Trophoblast cell (in vitro differentiated cells and primary cell): ENCODE data around the gene CPNE4.

Experiments used
- DNase-seq, 2 donors: peaks; one replicate each; pipeline ENCODE4 v3.0.0-alpha.2; 2016
- H2AFZ ChIP-seq: 2 replicates; pipeline ENCODE4 v1.6.1; 2013; ENCODE audit warnings: low read length, moderate library complexity, mild to moderate bottlenecking; ENCODE audit not compliant: insufficient read depth, poor library complexity
- H2AK5ac ChIP-seq: 2 replicates; pipeline ENCODE4 v1.6.1; 2013; ENCODE audit warnings: mild to moderate bottlenecking, low read length
- H2BK120ac ChIP-seq: 2 replicates; pipeline ENCODE4 v1.6.1; 2013; ENCODE audit warnings: low read length, mild to moderate bottlenecking, moderate library complexity; ENCODE audit not compliant: insufficient read depth, poor library complexity
- H2BK12ac ChIP-seq: 2 replicates; pipeline ENCODE4 v1.6.1; 2013; ENCODE audit warnings: mild to moderate bottlenecking, low read length, moderate library complexity
- H2BK5ac ChIP-seq: 2 replicates; pipeline ENCODE4 v1.6.1; 2013; ENCODE audit warnings: low read length, low read depth, moderate library complexity, mild to moderate bottlenecking; ENCODE audit not compliant: poor library complexity
- H3K14ac ChIP-seq: 2 replicates; pipeline ENCODE4 v1.6.1; 2013; ENCODE audit warnings: mild to moderate bottlenecking, low read length
- H3K18ac ChIP-seq: 2 replicates; pipeline ENCODE4 v1.6.1; 2013; ENCODE audit warnings: mild to moderate bottlenecking, low read length
- H3K23ac ChIP-seq: 2 replicates; pipeline ENCODE4 v1.6.1; 2013; ENCODE audit warnings: low read length
- H3K27ac ChIP-seq: 2 replicates; pipeline ENCODE4 v1.5.1; 2013; ENCODE audit warnings: low read depth, mild to moderate bottlenecking, inconsistent platforms, low read length, moderate library complexity
- H3K27me3 ChIP-seq: 2 replicates; pipeline ENCODE4 v1.6.1; 2013; ENCODE audit warnings: inconsistent platforms, mild to moderate bottlenecking, low read length, moderate library complexity; ENCODE audit not compliant: insufficient read depth
- H3K36me3 ChIP-seq, 2 experiments: 1 replicate in 1 of 2; 2 replicates in 1 of 2; pipeline ENCODE4 v1.6.1; 2013; ENCODE audit warnings: low read length in 2 of 2, mild to moderate bottlenecking in 2 of 2, moderate library complexity in 1 of 2; ENCODE audit not compliant: insufficient read depth in 2 of 2, control insufficient read depth in 1 of 2
- H3K4ac ChIP-seq: 2 replicates; pipeline ENCODE4 v1.6.1; 2013; ENCODE audit warnings: low read depth, mild to moderate bottlenecking, low read length, moderate library complexity
- H3K4me1 ChIP-seq, 2 experiments: 1 replicate in 1 of 2; 2 replicates in 1 of 2; pipeline ENCODE4 v1.6.1; 2013; ENCODE audit warnings: low read length in 2 of 2, mild to moderate bottlenecking in 2 of 2, moderate library complexity in 1 of 2; ENCODE audit not compliant: insufficient read depth in 2 of 2, control insufficient read depth in 1 of 2
- H3K4me2 ChIP-seq: 2 replicates; pipeline ENCODE4 v1.6.1; 2013; ENCODE audit warnings: inconsistent platforms, mild to moderate bottlenecking, low read length, moderate library complexity
- H3K4me3 ChIP-seq: 2 replicates; pipeline ENCODE4 v1.5.1; 2013; ENCODE audit warnings: mild to moderate bottlenecking, low read depth, low read length, inconsistent platforms
- H3K79me1 ChIP-seq: one replicate; pipeline ENCODE4 v1.6.1; 2013; ENCODE audit warnings: low read length
- H3K79me2 ChIP-seq: 2 replicates; pipeline ENCODE4 v1.6.1; 2013; ENCODE audit warnings: low read length, mild to moderate bottlenecking; ENCODE audit not compliant: control insufficient read depth, insufficient read depth, poor library complexity
- H3K9ac ChIP-seq: 2 replicates; pipeline ENCODE4 v1.6.1; 2013; ENCODE audit warnings: mild to moderate bottlenecking, low read length
- H3K9me3 ChIP-seq: 2 replicates; pipeline ENCODE4 v1.6.1; 2013; ENCODE audit warnings: low read depth, mild to moderate bottlenecking, control low read depth, inconsistent platforms, low read length; ENCODE audit not compliant: insufficient read depth
- H4K12ac ChIP-seq: 2 replicates; pipeline ENCODE4 v1.6.1; 2013; ENCODE audit warnings: low read depth, mild to moderate bottlenecking, low read length, moderate library complexity
- H4K8ac ChIP-seq: 2 replicates; pipeline ENCODE4 v1.6.1; 2013; ENCODE audit warnings: low read depth, mild to moderate bottlenecking, low read length, moderate library complexity
- H4K91ac ChIP-seq: one replicate; pipeline ENCODE4 v1.6.1; 2013; ENCODE audit warnings: low read depth, mild to moderate bottlenecking, low read length, moderate library complexity
- WGBS: extraction: QIAGEN DNeasy Blood & Tissue Kit; methylation state at CpG from one replicate; pipeline ENCODE4 v1.1.7; 2013; ENCODE audit warnings: missing lambda C conversion rate; ENCODE audit not compliant: insufficient read length, insufficient coverage; ENCODE audit errors: extremely low coverage; 5-methylcytosine and 5-hydroxymethylcytosine counted together

The CPNE4 gene

GRCh38 chr3:132073771-132074170 is 39.0 kb upstream of the CPNE4 start:
- Histone ChIP-seq H3K14ac (no peak overlapping the region), H4K8ac (no peak overlapping the region), H3K4me2 (no peak overlapping the region)

GRCh38 chr3:132071043-132071442 is 36.2 kb upstream of the CPNE4 start:
- Histone ChIP-seq H2AK5ac (no peak overlapping the region), H3K9ac (no peak overlapping the region), H3K27ac (no peak overlapping the region), H4K12ac (no peak overlapping the region), H3K4me1 (no peaks in the 10 kb centered on the region), H2BK12ac (no peak overlapping the region), H3K79me1 (no peaks in the 10 kb centered on the region), H3K4me3 (no peak overlapping the region), H2BK5ac (no peak overlapping the region), H3K18ac (no peak overlapping the region), H4K8ac (no peak overlapping the region), H2AFZ (no peak overlapping the region), H3K36me3 (no peaks in the 10 kb centered on the region), H3K4me2 (no peak overlapping the region), H2BK120ac (no peak overlapping the region), H3K79me2 (no peaks in the 10 kb centered on the region), H3K23ac (no peak overlapping the region), H3K14ac (no peak overlapping the region), H3K9me3 (no peaks in the 10 kb centered on the region), H3K27me3 (no peaks in the 10 kb centered on the region), H3K4ac (no peak overlapping the region), H4K91ac (no peak overlapping the region)
- no peak for DNase-seq

More at GRCh38 chr3:132073771-132074170, 39.0 kb upstream of the CPNE4 start:
- Histone ChIP-seq H2AK5ac (no peak overlapping the region), H3K4ac (no peak overlapping the region), H3K23ac (no peak overlapping the region), H2BK12ac (no peak overlapping the region), H3K18ac (no peak overlapping the region), H3K27ac (no peak overlapping the region), H3K79me2 (no peaks in the 10 kb centered on the region), H2AFZ (no peak overlapping the region), H3K9ac (no peak overlapping the region), H3K79me1 (no peaks in the 10 kb centered on the region), H3K27me3 (no peaks in the 10 kb centered on the region), H3K4me3 (no peak overlapping the region), H4K91ac (no peak overlapping the region), H3K9me3 (no peaks in the 10 kb centered on the region), H4K12ac (no peak overlapping the region), H2BK5ac (no peak overlapping the region), H2BK120ac (no peak overlapping the region), H3K36me3 (no peaks in the 10 kb centered on the region), H3K4me1 (no peaks in the 10 kb centered on the region)
- no peak for DNase-seq

- Histone ChIP-seq H2AK5ac (no peak overlapping the region), H2BK12ac (no peak overlapping the region), H3K9me3 (peaks cover 2% of the 10 kb centered on the region), H3K9ac (no peak overlapping the region), H3K4ac (no peak overlapping the region), H4K8ac (no peak overlapping the region), H3K18ac (no peak overlapping the region), H3K27me3 (no peaks in the 10 kb centered on the region), H2BK5ac (no peak overlapping the region), H3K4me1 (peaks cover 0 to 3% of the 10 kb centered on the region in 2 experiments), H3K14ac (no peak overlapping the region), H3K4me3 (no peak overlapping the region), H3K4me2 (no peak overlapping the region), H3K23ac (no peak overlapping the region), H4K91ac (no peak overlapping the region), H3K79me1 (no peaks in the 10 kb centered on the region), H3K79me2 (no peaks in the 10 kb centered on the region), H4K12ac (no peak overlapping the region), H2AFZ (no peak overlapping the region), H2BK120ac (no peak overlapping the region), H3K27ac (no peak overlapping the region), H3K36me3 (no peaks in the 10 kb centered on the region)
- WGBS: no CpG with 5 or more reads among the region's 4 CpGs
- no peak for DNase-seq
Measured at GRCh38 chr3:132064114-132064513, 29.3 kb upstream of the CPNE4 start.

GRCh38 chr3:132062535-132062934 is 27.7 kb upstream of the CPNE4 start:
- Histone ChIP-seq H2BK12ac (no peak overlapping the region), H3K4me1 (peaks cover 0 to 3% of the 10 kb centered on the region in 2 experiments), H4K8ac (no peak overlapping the region), H3K4ac (no peak overlapping the region), H2AFZ (no peak overlapping the region), H2BK5ac (no peak overlapping the region), H3K14ac (no peak overlapping the region), H2AK5ac (no peak overlapping the region), H3K79me1 (no peaks in the 10 kb centered on the region), H3K27me3 (no peaks in the 10 kb centered on the region), H3K4me2 (no peak overlapping the region), H3K18ac (no peak overlapping the region), H4K91ac (no peak overlapping the region), H3K4me3 (no peak overlapping the region), H3K36me3 (no peaks in the 10 kb centered on the region), H3K27ac (no peak overlapping the region), H3K9me3 (peaks cover 2% of the 10 kb centered on the region), H3K79me2 (no peaks in the 10 kb centered on the region), H3K23ac (no peak overlapping the region), H4K12ac (no peak overlapping the region), H3K9ac (no peak overlapping the region), H2BK120ac (no peak overlapping the region)
- WGBS: no CpG with 5 or more reads among the region's 4 CpGs
- DNase-seq: no peak

- no peak overlapping the region for H2BK5ac ChIP-seq
- H2AK5ac ChIP-seq: no peak overlapping the region
- H3K18ac ChIP-seq: no peak overlapping the region
- no peaks in the 10 kb centered on the region for H3K79me2 ChIP-seq
- no peak overlapping the region for H4K8ac ChIP-seq
- no peak overlapping the region for H3K9ac ChIP-seq
- H3K4ac ChIP-seq: no peak overlapping the region
- no peak overlapping the region for H3K4me2 ChIP-seq
- no CpG with 5 or more reads among the region's 1 CpG for WGBS
- H2BK120ac ChIP-seq: no peak overlapping the region
- H4K12ac ChIP-seq: no peak overlapping the region
- no peak overlapping the region for H3K4me3 ChIP-seq
- no peak overlapping the region for H3K23ac ChIP-seq
- H2BK12ac ChIP-seq: no peak overlapping the region
- H2AFZ ChIP-seq: no peak overlapping the region
- no peak overlapping the region for H4K91ac ChIP-seq
- H3K9me3 ChIP-seq: no peaks in the 10 kb centered on the region
- no peak for DNase-seq
- H3K27ac ChIP-seq: no peak overlapping the region
- no peaks in the 10 kb centered on the region for H3K36me3 ChIP-seq
- H3K14ac ChIP-seq: no peak overlapping the region
- no peaks in the 10 kb centered on the region for H3K79me1 ChIP-seq
- H3K27me3 ChIP-seq: no peaks in the 10 kb centered on the region
- no peaks in the 10 kb centered on the region for H3K4me1 ChIP-seq
Measured at GRCh38 chr3:132055872-132056271, 21.1 kb upstream of the CPNE4 start.
